DOHH2 (cell line): Measurements from ENCODE around the gene LHFPL6.

Experiments used
- CTCF ChIP-seq: fragments of 200-600 bp; sonication (generic); IDR thresholded peaks from one replicate; pipeline ENCODE4 v1.5.1; 2014; ENCODE audit warnings: antibody characterized with exemption, mild to moderate bottlenecking, low read depth, low read length; ENCODE audit not compliant: poor library complexity, severe bottlenecking
- EZH2phosphoT487 ChIP-seq: fragments of 200-600 bp; sonication (generic); IDR thresholded peaks from 2 replicates; pipeline ENCODE4 v1.6.1; 2017; ENCODE audit warnings: borderline replicate concordance, mild to moderate bottlenecking, antibody characterized with exemption, low read length, moderate library complexity, mixed read lengths

GRCh38 chr13:39433651-39434050 lies 169.3 kb downstream of the LHFPL6 start:
- no peak for TF ChIP-seq CTCF
- no peak for TF ChIP-seq EZH2phosphoT487
